Fibroblast of peridontal ligament (primary cell): ENCODE measurements around the gene XRRA1.
A peak's percentile ranks its signal among the peaks of the same experiment; 100 is the strongest.
"Not testable (repeated sequence)": the region's sequence is repeated elsewhere in the genome, so short reads cannot be mapped to it uniquely, and the experiment has no call there.

Experiments
- DNase-seq: peaks from one replicate; pipeline ENCODE4 v3.0.0-alpha.2; 2010; ENCODE audit errors: extremely low read depth

XRRA1 gene

DNA sequence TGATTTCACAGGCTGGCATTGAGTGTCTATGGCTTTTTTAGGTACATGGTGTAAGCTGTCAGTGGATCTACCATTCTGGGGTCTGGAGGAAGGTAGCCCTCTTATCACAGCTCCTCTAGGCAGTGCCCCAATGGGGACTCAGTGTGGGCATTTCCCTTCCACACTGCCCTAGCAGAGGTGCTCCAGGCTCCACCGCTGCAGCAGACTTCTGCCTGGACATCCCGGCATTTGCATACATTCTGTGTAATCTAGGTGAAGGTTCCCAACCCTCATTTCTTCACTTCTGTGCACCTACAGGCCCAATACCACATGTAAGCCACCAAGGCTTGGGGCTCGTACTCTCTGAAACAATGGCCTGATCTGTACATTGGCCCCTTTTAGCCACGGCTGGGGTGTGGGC, 122.0 kb downstream of the XRRA1 start:
- DNase-seq: no peak

DNA sequence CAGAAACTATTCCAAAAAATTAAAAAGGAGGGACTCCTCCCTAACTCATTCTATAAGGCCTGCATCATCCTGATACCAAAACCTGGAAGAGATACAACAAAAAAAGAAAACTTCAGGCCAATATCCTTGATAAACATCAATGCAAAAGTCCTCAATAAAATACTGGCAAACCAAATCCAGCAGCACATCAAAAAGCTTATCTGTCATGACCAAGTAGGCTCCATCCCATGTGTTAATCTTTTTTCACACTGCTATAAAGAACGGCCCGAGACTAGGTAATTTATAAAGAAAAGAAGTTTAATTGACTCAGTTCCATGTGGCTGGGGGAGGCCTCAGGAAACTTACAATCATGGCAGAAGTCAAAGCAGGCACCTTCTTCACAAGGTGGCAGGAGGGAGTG, 123.3 kb downstream of the XRRA1 start:
- DNase-seq: not testable (repeated sequence)

DNA sequence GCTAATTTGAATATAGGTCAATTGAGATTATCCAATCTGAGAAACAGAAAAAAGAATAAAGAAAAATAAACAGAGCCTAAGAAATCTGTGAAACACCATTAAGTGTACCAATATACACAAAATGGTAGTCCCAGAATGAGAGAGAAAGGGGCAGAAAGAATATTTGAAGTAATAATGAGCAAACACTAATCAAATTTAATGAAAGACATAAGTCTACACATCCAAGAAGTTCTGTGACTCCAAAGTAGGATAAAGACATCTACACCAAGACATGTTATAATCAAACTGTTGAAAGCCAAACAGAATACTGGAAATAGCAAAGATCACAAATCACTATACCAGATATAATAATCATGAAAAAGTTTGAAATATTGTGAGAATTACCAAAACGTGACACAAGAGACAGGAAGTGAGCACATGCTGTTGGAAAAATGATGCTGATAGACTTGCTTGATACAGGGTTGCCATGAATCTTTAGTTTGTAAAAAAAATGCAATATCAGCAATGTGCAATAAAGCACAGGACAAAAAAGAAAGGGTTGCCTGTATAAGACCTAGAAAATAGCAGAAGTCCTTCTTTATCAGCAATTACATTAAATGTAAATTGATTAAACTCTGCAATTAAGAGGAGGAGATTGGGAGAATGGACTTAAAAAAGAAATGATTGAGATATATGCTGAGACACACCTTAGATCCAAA, 124.5 kb downstream of the XRRA1 start:
- no peak for DNase-seq

DNA sequence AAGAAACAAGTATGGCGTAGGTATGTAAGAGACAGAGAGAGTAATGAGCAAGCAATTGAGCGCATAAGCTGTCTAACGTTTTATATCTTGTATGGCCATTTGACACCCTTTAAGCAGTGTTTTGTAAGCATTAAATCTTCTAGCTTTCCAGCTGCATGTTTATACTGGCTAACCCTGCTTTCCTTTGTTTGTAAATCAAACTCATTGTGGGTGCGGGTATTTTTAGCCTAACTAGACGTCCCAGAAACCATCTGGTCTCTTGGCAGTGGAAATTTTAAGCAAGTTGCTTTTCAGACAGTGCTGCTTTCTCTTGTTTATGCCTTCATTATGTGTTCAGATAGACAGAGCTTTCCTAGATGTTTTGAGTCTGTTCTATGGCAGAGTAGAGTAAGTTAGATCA, 126.7 kb downstream of the XRRA1 start:
- DNase-seq: peak; percentile 97

DNA sequence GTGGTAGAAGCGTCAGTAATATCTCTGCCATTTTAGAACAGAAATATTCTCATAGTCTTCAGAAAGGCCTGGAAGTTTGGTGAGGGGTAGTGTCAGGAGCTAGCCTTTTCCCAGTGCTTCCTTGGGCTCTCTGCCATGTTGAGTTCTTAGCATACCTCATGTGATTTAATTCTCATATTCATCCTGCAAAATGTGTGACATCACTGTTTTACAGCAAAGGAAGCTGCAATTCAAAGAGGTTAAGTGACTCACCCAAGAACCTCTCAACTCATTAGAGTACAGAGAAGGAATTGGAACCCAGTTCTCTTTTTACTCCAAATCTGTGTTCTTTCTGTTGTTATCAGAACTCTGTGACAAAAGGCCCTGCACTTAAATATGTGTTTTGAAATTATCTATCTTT, 128.1 kb downstream of the XRRA1 start:
- DNase-seq: peak; percentile 97

DNA sequence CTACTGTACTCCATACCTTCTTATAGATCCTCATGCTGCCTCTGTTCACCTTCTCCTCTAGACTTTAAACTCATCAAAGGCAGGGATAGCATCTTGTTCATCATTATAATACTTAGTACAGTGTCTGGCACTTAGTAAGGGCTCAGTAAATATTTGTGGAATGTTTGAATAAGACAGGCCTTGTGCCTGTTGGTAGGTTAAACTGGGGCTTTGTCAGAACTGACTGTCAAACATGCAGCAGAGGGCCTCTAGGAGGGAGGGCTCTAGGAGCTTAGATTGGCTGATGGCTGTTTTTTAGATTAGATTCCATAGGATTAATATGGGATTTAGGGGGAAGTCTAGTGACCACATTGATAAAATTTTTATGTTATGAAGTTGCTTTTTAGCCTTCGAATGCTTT, 129.5 kb downstream of the XRRA1 start:
- peak; percentile 18 for DNase-seq

DNA sequence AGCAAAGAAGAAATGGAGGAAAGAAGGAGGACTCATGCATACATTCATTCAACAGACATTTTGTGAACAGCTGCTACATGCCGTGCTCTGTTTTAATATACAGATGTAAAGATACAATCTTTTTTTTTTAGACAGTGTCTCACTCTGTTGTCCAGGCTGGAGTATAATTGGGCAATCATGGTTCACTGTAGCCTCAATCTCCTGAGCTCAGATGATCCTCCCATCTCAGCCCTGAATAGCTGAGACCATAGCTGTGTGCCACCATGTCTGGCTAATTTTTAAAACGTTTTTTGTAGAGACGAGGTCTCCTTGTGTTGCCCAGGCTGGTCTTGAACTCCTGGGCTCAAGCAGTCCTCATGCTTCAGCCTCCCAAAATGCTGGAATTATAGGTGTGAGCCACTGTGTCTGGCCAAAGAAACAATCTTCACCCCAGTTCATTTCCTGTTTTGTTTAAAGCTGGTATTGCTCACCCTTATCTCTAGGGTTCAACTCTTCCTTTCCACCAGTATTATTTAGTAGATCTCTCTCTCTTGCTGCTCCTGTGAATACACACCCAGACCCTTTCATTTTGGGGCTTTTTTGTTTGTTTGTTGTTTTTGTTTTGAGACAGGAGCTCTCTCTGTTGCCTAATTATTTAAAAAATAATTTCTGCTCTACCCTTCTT, 130.5 kb downstream of the XRRA1 start:
- no peak for DNase-seq

DNA sequence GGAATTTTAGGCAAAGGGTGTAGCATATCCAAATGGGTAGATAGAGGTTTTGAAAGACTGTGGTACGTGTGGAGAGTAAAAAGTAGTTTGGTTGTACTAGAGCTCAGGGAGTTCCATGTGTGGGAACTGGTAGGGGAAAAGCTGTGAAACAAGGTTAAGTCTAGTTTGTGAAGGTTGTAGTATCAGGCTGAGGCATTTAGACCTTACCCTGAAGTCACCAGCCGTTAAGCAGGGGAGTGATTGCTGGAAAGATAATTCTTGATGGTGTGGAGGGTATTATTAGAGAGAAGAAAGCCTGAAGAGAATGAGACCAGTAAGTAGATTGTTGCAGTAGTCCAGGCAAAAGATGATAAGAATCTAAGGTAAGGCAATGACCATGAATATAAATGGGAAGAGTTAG, 132.2 kb downstream of the XRRA1 start:
- DNase-seq: no peak

DNA sequence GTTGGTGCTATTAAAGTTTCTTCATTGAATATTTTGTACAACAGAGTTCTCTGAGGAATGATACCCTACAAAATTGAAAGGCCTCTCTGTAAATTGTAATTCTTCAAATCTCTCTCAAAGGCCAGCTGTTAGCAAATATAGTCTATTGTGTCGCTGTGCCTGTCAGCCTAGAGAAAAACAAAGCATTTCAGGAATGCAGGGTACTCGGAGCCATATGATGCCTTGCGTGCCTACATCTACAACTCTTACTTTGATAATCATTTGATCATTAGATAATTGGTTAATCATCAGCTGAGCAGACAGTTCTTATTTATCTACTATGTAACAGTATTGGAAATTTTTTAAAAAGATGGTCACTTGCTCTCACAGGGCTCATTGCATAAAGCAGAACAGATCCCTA, 132.9 kb downstream of the XRRA1 start:
- no peak for DNase-seq

DNA sequence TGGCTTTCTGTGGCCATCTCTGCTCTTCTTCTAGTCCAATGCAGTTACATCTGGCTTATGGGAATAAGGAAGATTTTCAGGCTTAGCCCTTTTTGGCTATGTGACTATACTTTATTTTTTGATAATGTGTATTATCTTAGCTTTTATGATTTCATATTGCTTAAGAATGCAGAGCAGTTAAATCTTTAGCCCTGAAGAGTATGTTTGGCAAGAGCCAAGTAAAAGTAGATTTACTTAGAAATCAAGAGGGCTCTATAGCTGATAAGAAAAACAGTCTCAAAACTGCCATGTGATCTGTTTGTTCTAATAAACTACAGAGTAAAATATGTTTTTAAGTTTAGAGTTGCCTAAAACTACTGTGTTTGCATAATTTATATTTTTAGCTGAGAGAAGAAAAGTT, 139.1 kb downstream of the XRRA1 start:
- DNase-seq: no peak

DNA sequence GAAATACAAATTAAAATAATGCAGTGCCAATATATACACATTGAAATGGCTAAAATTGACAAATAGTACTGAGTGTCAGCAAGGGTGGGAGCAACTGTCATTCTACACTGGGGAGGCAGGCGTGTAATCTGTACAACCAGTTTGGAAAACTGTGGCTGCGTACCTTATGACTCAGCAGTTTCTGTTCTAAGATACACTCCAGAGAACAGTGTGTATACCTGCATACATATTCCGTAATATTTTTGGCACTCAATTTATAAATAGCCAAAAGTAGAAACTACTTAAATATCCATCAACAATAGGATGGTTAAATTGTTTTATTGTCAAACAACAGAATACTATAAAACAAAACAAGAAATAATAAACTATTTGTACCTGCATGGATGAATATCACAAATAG, 142.6 kb downstream of the XRRA1 start:
- no peak for DNase-seq

DNA sequence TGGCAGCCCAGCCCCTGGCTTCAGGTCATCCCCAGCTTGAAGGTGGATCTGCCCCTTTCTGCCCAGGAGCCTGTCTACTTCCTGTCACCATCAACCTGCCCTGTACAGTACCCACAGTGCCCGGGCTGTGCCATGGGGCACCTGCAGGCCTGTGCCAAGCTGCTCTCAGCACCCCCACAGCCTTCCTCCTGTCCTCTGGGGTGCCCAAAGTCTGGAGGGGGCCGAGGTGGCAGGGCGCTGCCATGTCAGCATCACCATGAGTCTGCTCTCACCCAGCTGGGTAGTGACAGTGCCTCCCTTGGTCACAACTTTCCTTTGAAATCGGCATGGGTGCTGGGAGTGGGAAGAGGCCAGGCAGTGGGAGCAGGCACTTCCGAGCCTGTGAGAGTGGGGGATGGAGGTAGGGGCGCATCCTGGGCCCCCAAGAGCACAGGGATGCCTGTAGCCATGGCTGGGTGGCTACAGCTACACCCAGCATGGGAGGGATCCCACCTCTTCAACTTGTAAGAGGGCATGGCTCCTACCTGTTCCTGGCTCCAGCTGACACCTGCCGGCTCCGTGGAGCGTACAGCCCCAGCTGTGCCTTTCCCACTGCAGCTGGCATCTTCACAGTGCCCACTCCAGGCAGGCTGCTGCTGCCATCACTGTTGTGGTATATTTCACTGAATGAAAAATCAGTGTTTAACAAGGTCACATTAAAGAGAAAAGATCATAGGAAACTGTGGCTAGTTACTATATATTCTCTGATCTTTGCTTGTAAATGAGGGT, 157.4 kb downstream of the XRRA1 start:
- no peak for DNase-seq
